ENCODE results near the gene CRTAP.

GRCh38 chr3:33149342-33149741, 35.5 kb downstream of the CRTAP start:
- TF ChIP-seq, protein P1, sequence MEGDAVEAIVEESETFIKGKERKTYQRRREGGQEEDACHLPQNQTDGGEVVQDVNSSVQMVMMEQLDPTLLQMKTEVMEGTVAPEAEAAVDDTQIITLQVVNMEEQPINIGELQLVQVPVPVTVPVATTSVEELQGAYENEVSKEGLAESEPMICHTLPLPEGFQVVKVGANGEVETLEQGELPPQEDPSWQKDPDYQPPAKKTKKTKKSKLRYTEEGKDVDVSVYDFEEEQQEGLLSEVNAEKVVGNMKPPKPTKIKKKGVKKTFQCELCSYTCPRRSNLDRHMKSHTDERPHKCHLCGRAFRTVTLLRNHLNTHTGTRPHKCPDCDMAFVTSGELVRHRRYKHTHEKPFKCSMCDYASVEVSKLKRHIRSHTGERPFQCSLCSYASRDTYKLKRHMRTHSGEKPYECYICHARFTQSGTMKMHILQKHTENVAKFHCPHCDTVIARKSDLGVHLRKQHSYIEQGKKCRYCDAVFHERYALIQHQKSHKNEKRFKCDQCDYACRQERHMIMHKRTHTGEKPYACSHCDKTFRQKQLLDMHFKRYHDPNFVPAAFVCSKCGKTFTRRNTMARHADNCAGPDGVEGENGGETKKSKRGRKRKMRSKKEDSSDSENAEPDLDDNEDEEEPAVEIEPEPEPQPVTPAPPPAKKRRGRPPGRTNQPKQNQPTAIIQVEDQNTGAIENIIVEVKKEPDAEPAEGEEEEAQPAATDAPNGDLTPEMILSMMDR (IDR thresholded peaks at IDR 0.05): no peak
- no peak for TF ChIP-seq ZFX (IDR thresholded peaks at IDR 0.05; ENCODE audit: borderline replicate concordance)

Measured in 22Rv1 (cell line).